OCI-LY7 (cell line): Measurements from ENCODE around the gene FCAR. TPM values are rescaled to one million over a fixed set of nuclear protein-coding genes. Genes with fewer than 3 reads are reported as not detected.
"Not testable (repeated sequence)": the region's sequence is repeated elsewhere in the genome, so short reads cannot be mapped to it uniquely, and the experiment has no call there.

Experiments used
- BruUV-seq: library from RNA; stranded (reverse); fragments of 400-500 nt; replicated peaks from 2 replicates; lab custom pipeline; 2021; lab: Mats Ljungman, UMichigan
- CTCF ChIA-PET: fragments of 300-600 bp; sonication (Branson Sonifier 250); formaldehyde crosslinking; loops from one replicate; lab custom pipeline; 2022; ENCODE audit warnings: antibody characterized with exemption; ENCODE audit not compliant: unreplicated experiment; lab: Charles Lee
- POLR2A ChIA-PET: fragments of 300-600 bp; sonication (Branson Sonifier 250); formaldehyde crosslinking; loops from one replicate; lab custom pipeline; 2022; ENCODE audit warnings: antibody characterized with exemption; lab: Charles Lee
- DNase-seq: peaks from one replicate; pipeline ENCODE4 v3.0.0-alpha.2; 2015; ENCODE audit warnings: low spot score
- H2AFZ ChIP-seq: fragments of 200-600 bp; sonication (generic), shearing (Covaris generic); 2 replicates; pipeline ENCODE4 v1.6.1; 2014; ENCODE audit warnings: mild to moderate bottlenecking, antibody characterized with exemption, low read length, moderate library complexity
- H3K27ac ChIP-seq: fragments of 200-600 bp; sonication (generic); 2 replicates; pipeline ENCODE4 v1.5.1; 2014; ENCODE audit warnings: mixed run types, low read depth, mild to moderate bottlenecking, moderate library complexity, low read length, inconsistent platforms; ENCODE audit not compliant: poor library complexity, severe bottlenecking
- H3K36me3 ChIP-seq: fragments of 200-600 bp; sonication (generic); 2 replicates; pipeline ENCODE4 v1.6.1; 2014; ENCODE audit warnings: mild to moderate bottlenecking, antibody characterized with exemption, low read length, moderate library complexity, mixed read lengths; ENCODE audit not compliant: insufficient read depth
- H3K4me1 ChIP-seq: fragments of 200-600 bp; sonication (generic); 2 replicates; pipeline ENCODE4 v1.5.1; 2014; ENCODE audit warnings: mild to moderate bottlenecking, low read length; ENCODE audit not compliant: insufficient read depth, poor library complexity, severe bottlenecking
- H3K4me2 ChIP-seq: fragments of 200-600 bp; sonication (generic); 2 replicates; pipeline ENCODE4 v1.6.1; 2014; ENCODE audit warnings: mild to moderate bottlenecking, low read length
- H3K4me3 ChIP-seq: fragments of 200-600 bp; sonication (generic); 2 replicates; pipeline ENCODE4 v1.5.1; 2014; ENCODE audit warnings: mild to moderate bottlenecking, low read depth, low read length; ENCODE audit not compliant: poor library complexity, severe bottlenecking
- H3K79me2 ChIP-seq: fragments of 200-600 bp; sonication (generic); 2 replicates; pipeline ENCODE4 v1.6.1; 2016; ENCODE audit warnings: low read depth, mild to moderate bottlenecking, low read length, moderate library complexity, mixed read lengths; ENCODE audit not compliant: insufficient read depth
- H3K9me2 ChIP-seq: fragments of 200-600 bp; sonication (generic); 2 replicates; pipeline ENCODE4 v1.6.1; 2016; ENCODE audit warnings: mild to moderate bottlenecking, low read length, mixed read lengths; ENCODE audit not compliant: insufficient read depth
- H3K9me3 ChIP-seq: fragments of 200-600 bp; sonication (generic); 2 replicates; pipeline ENCODE4 v1.6.1; 2014; ENCODE audit warnings: mild to moderate bottlenecking, mixed run types, low read length, mixed read lengths
- H4K20me1 ChIP-seq: fragments of 200-600 bp; sonication (generic); 2 replicates; pipeline ENCODE4 v1.6.1; 2014; ENCODE audit warnings: mild to moderate bottlenecking, antibody characterized with exemption, low read length, moderate library complexity, mixed read lengths; ENCODE audit not compliant: insufficient read depth
- EZH2phosphoT487 ChIP-seq: fragments of 200-600 bp; sonication (generic); IDR thresholded peaks from 2 replicates; pipeline ENCODE4 v1.6.1; 2018; ENCODE audit warnings: low read depth, borderline replicate concordance, mild to moderate bottlenecking, mixed run types, antibody characterized with exemption, low read length, moderate library complexity, mixed read lengths
- intact Hi-C: fragments of 100-400 bp; cut with micrococcal nuclease; formaldehyde crosslinking; loops from one replicate; pipeline ENCODE4 v1.10.0; 2022; ENCODE audit not compliant: unreplicated experiment
- total RNA-seq, 2 experiments: library from RNA; depleted of rRNA in 1 of 2; stranded (reverse); fragments of >200 nt in 1 of 2; shearing (Covaris generic) in 1 of 2; gene quantifications; 2 replicates each; pipeline ENCODE4 v1.2.3, GENCODE V29; 2014 to 2022
- TF ChIP-seq, protein P1 (sequence below): fragments of 200-600 bp; sonication (generic); conservative IDR thresholded peaks from 2 replicates; pipeline ENCODE4 v1.5.1; 2014; ENCODE audit warnings: mild to moderate bottlenecking, antibody characterized with exemption, low read length, moderate library complexity, mixed read lengths

The FCAR gene
- total RNA-seq, 2 experiments from 2014 or later: not detected

DNA sequence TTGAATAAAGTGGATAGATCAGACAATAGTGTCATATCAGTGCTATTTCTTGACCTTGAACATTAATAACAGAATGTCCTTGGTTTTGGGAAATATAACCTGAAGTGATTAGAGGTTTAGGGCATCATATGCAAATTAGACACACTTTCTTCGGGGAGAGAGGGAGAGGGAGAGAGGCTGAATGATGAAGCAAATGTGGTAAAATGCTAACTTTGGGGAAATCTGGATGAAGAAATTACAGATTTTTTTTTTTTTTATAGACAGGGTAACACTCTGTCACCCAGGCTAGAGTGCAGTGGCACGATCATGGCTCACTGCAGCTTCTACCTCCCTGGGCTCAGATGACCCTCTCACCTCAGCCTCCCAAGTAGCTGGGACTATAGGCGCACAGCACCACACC is 28.0 kb downstream of the FCAR start:
- TF ChIP-seq, protein P1, sequence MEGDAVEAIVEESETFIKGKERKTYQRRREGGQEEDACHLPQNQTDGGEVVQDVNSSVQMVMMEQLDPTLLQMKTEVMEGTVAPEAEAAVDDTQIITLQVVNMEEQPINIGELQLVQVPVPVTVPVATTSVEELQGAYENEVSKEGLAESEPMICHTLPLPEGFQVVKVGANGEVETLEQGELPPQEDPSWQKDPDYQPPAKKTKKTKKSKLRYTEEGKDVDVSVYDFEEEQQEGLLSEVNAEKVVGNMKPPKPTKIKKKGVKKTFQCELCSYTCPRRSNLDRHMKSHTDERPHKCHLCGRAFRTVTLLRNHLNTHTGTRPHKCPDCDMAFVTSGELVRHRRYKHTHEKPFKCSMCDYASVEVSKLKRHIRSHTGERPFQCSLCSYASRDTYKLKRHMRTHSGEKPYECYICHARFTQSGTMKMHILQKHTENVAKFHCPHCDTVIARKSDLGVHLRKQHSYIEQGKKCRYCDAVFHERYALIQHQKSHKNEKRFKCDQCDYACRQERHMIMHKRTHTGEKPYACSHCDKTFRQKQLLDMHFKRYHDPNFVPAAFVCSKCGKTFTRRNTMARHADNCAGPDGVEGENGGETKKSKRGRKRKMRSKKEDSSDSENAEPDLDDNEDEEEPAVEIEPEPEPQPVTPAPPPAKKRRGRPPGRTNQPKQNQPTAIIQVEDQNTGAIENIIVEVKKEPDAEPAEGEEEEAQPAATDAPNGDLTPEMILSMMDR: 0 out of 2 replicates have a peak, but pooled peaks have one; percentile 15
- TF ChIP-seq EZH2phosphoT487: no peak
- Histone ChIP-seq H3K9me3 (no peaks in the 10 kb centered on the region), H3K4me3 (no peak overlapping the region), H3K79me2 (no peaks in the 10 kb centered on the region), H3K27ac (no peak overlapping the region), H3K4me2 (no peak overlapping the region), H4K20me1 (no peaks in the 10 kb centered on the region), H3K4me1 (no peaks in the 10 kb centered on the region), H3K36me3 (no peaks in the 10 kb centered on the region), H3K9me2 (no peaks in the 10 kb centered on the region), H2AFZ (no peak overlapping the region)
- CTCF ChIA-PET: no interaction called here
- intact Hi-C loops: no loop called here
- POLR2A ChIA-PET: no interaction called here
- DNase-seq: no peak
- BruUV-seq: no TSS peak

DNA sequence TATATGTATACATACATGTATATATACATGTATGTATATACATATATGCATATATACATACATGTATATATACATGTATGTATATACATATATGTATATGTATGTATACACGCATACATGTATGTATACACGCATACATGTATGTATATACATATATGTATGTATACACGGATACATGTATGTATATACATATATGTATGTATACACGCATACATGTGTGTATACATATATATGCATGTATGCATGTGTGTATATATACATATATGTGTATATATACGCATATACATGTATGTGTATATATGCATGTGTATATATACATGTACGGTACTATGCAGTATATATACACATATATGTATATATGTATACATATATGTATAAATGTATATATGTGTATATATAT is 29.3 kb downstream of the FCAR start:
- ChIA-PET CTCF (no interaction called here), POLR2A (no interaction called here)
- no peaks in the 10 kb centered on the region for H3K9me3 ChIP-seq
- TF ChIP-seq, protein P1: no peak
- no peak for TF ChIP-seq EZH2phosphoT487
- DNase-seq: no peak
- H3K4me2 ChIP-seq: no peak overlapping the region
- no peaks in the 10 kb centered on the region for H4K20me1 ChIP-seq
- no peaks in the 10 kb centered on the region for H3K9me2 ChIP-seq
- no peaks in the 10 kb centered on the region for H3K79me2 ChIP-seq
- no peaks in the 10 kb centered on the region for H3K4me1 ChIP-seq
- no peak overlapping the region for H3K4me3 ChIP-seq
- H2AFZ ChIP-seq: no peak overlapping the region
- no peaks in the 10 kb centered on the region for H3K36me3 ChIP-seq
- BruUV-seq: no TSS peak
- no peak overlapping the region for H3K27ac ChIP-seq
- intact Hi-C loops: no loop called here

DNA sequence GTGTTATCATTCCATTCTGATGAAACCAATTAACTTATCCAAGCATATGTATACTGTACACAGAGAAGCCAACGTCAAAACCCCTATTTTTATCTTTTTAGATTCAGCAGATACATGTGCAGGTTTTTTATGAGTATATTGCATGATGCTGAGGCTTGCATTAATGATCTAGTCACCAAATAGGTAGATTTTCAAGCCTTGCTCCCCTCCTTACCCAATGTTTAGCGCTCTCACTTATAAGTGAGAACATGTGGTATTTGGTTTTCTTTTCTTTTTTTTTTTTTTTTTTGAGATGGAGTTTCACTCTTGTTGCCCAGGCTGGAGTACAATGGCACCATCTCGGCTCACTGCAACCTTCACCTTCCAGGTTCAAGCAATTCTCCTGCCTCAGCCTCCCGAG is 30.2 kb downstream of the FCAR start:
- H3K4me1 ChIP-seq, CTCF ChIA-PET, H2AFZ ChIP-seq: not testable (repeated sequence)

More for the DNA sequence above, 30.2 kb downstream of the FCAR start:
- H3K9me3 ChIP-seq, H3K27ac ChIP-seq, H3K79me2 ChIP-seq, H4K20me1 ChIP-seq, intact Hi-C loops, H3K36me3 ChIP-seq, BruUV-seq, DNase-seq, H3K4me3 ChIP-seq, H3K4me2 ChIP-seq, POLR2A ChIA-PET, H3K9me2 ChIP-seq: not testable (repeated sequence)
